Right atrium auricular region (tissue), 2 donors: ENCODE data around the gene OAS3. TPM values are rescaled to one million over a fixed set of nuclear protein-coding genes. Genes with fewer than 3 reads are reported as not detected.
"Not testable (repeated sequence)": the region's sequence is repeated elsewhere in the genome, so short reads cannot be mapped to it uniquely, and the experiment has no call there.

ENCODE experiments used
- DNase-seq: peaks from one replicate; pipeline ENCODE4 v3.0.0-alpha.2; 2019; ENCODE audit warnings: low spot score
- H3K27ac ChIP-seq, 2 donors: fragments of 200-600 bp; sonication (generic); 1 replicate in 1 of 2; 2 replicates in 1 of 2; pipeline ENCODE4 v1.5.1; 2016 to 2019
- H3K27me3 ChIP-seq, 2 donors: fragments of 200-600 bp; sonication (generic); one replicate each; pipeline versions ENCODE4 v1.5.1 to v1.6.0; 2017 to 2019
- H3K36me3 ChIP-seq: fragments of 200-600 bp; sonication (generic); one replicate; pipeline ENCODE4 v1.5.1; 2016
- H3K4me1 ChIP-seq, 2 donors: fragments of 200-600 bp; sonication (generic); one replicate each; pipeline versions ENCODE4 v1.5.1 to v1.6.0; 2017 to 2019
- H3K4me3 ChIP-seq, 2 donors: fragments of 200-600 bp; sonication (generic); 1 replicate in 1 of 2; 2 replicates in 1 of 2; pipeline ENCODE4 v1.5.1; 2017 to 2019; ENCODE audit warnings: mild to moderate bottlenecking in 1 of 2, moderate library complexity in 1 of 2
- H3K9me3 ChIP-seq, 2 donors: fragments of 200-600 bp; sonication (generic); one replicate each; pipeline ENCODE4 v1.5.1; 2019
- CTCF ChIP-seq, 2 donors: fragments of 200-600 bp; sonication (generic); IDR thresholded peaks; one replicate each; pipeline ENCODE4 v1.5.1; 2019; ENCODE audit warnings: antibody characterized with exemption in 2 of 2
- total RNA-seq, 2 donors: library from RNA; depleted of rRNA; stranded (reverse); fragments of >200 nt; gene quantifications; one replicate each; pipeline ENCODE4 v1.1.0, GENCODE V29; 2016

Gene OAS3
- total RNA-seq, 2 donors from 2014 or later = 2.7 to 5.8 TPM

- TF ChIP-seq CTCF (IDR thresholded peaks at IDR 0.05) = no peak
- Histone ChIP-seq H3K27me3 (no peaks in the 10 kb centered on the region), H3K9me3 (peaks cover 0 to 15% of the 10 kb centered on the region in 2 donors), H3K4me1 (no peaks in the 10 kb centered on the region), H3K27ac (no peak overlapping the region), H3K36me3 (peaks cover 3% of the 10 kb centered on the region), H3K4me3 (no peak overlapping the region)
- DNase-seq = no peak
These were observed 10.5 kb downstream of the OAS3 start for GRCh38 chr12:112948806-112949205.

GRCh38 chr12:112950701-112951100 lies 12.4 kb downstream of the OAS3 start:
- H3K36me3 ChIP-seq = peaks cover 3% of the 10 kb centered on the region

GRCh38 chr12:112957125-112957524 lies 18.9 kb downstream of the OAS3 start:
- H3K4me1 ChIP-seq, H3K36me3 ChIP-seq, H3K27ac ChIP-seq, H3K4me3 ChIP-seq, DNase-seq, H3K27me3 ChIP-seq: not testable (repeated sequence)
- H3K9me3 ChIP-seq = peaks cover 0 to 18% of the 10 kb centered on the region in 2 donors

More at GRCh38 chr12:112950701-112951100, 12.4 kb downstream of the OAS3 start:
- Histone ChIP-seq H3K4me3 (no peak overlapping the region), H3K9me3 (peaks cover 0 to 15% of the 10 kb centered on the region in 2 donors), H3K4me1 (no peaks in the 10 kb centered on the region), H3K27me3 (no peaks in the 10 kb centered on the region), H3K27ac (no peak overlapping the region)
- TF ChIP-seq CTCF (IDR thresholded peaks at IDR 0.05) = no peak
- DNase-seq = no peak

- H3K9me3 ChIP-seq = peaks cover 0 to 12% of the 10 kb centered on the region in 2 donors
- DNase-seq = no peak
- no peak overlapping the region for H3K27ac ChIP-seq
- H3K4me1 ChIP-seq = no peaks in the 10 kb centered on the region
- H3K36me3 ChIP-seq = peaks cover 22% of the 10 kb centered on the region
- H3K4me3 ChIP-seq = no peak overlapping the region
- no peaks in the 10 kb centered on the region for H3K27me3 ChIP-seq
- TF ChIP-seq CTCF (IDR thresholded peaks at IDR 0.05) = no peak
These were observed 22.8 kb downstream of the OAS3 start for GRCh38 chr12:112961074-112961473.

GRCh38 chr12:112961536-112961935 lies 23.3 kb downstream of the OAS3 start:
- no peak for DNase-seq
- Histone ChIP-seq H3K27me3 (no peaks in the 10 kb centered on the region), H3K9me3 (peaks cover 0 to 12% of the 10 kb centered on the region in 2 donors), H3K4me1 (no peaks in the 10 kb centered on the region), H3K36me3 (peaks cover 22% of the 10 kb centered on the region), H3K27ac (no peak overlapping the region), H3K4me3 (no peak overlapping the region)
- no peak for TF ChIP-seq CTCF (IDR thresholded peaks at IDR 0.05)

- no peak overlapping the region for H3K4me3 ChIP-seq
- no peak overlapping the region for H3K27ac ChIP-seq
- no peaks in the 10 kb centered on the region for H3K4me1 ChIP-seq
- peaks cover 22% of the 10 kb centered on the region for H3K36me3 ChIP-seq
- no peaks in the 10 kb centered on the region for H3K27me3 ChIP-seq
- peaks cover 0 to 12% of the 10 kb centered on the region in 2 donors for H3K9me3 ChIP-seq
- no peak for TF ChIP-seq CTCF (IDR thresholded peaks at IDR 0.05)
- DNase-seq = peak; percentile 44
These were observed 24.3 kb downstream of the OAS3 start for GRCh38 chr12:112962561-112962960.
